GM23248 (cell line): Measurements from ENCODE around the gene CTSE. TPM values are rescaled to one million over a fixed set of nuclear protein-coding genes. Genes with fewer than 3 reads are reported as not detected.

ENCODE experiments used
- DNase-seq: peaks from one replicate; pipeline ENCODE4 v3.0.0-alpha.2; 2015
- H2AFZ ChIP-seq: fragments of 200-600 bp; sonication (generic); 2 replicates; pipeline ENCODE4 v1.6.1; 2016; ENCODE audit warnings: antibody characterized with exemption
- H3F3A ChIP-seq: fragments of 200-600 bp; sonication (generic); 2 replicates; pipeline ENCODE4 v1.6.1; 2016; ENCODE audit warnings: mild to moderate bottlenecking, antibody characterized with exemption, mixed run types; ENCODE audit not compliant: insufficient read depth
- H3K27ac ChIP-seq: fragments of 200-600 bp; sonication (generic); 2 replicates; pipeline ENCODE4 v1.5.1; 2016; ENCODE audit warnings: mild to moderate bottlenecking
- H3K27me3 ChIP-seq: fragments of 200-600 bp; sonication (generic); replicated peaks from 2 replicates; pipeline ENCODE4 v1.6.1; 2016; ENCODE audit warnings: mild to moderate bottlenecking; ENCODE audit not compliant: insufficient read depth
- H3K36me3 ChIP-seq: fragments of 200-600 bp; sonication (generic); 2 replicates; pipeline ENCODE4 v1.6.1; 2016; ENCODE audit warnings: low read depth, mild to moderate bottlenecking
- H3K4me1 ChIP-seq: fragments of 200-600 bp; sonication (generic); 2 replicates; pipeline ENCODE4 v1.6.1; 2016; ENCODE audit warnings: mild to moderate bottlenecking; ENCODE audit not compliant: insufficient read depth
- H3K4me2 ChIP-seq: fragments of 200-600 bp; sonication (generic); one replicate; pipeline ENCODE4 v1.6.1; 2016; ENCODE audit warnings: mild to moderate bottlenecking; ENCODE audit not compliant: unreplicated experiment
- H3K4me3 ChIP-seq: fragments of 200-600 bp; sonication (generic); 2 replicates; pipeline ENCODE4 v1.5.1; 2016; ENCODE audit warnings: mild to moderate bottlenecking
- H3K79me2 ChIP-seq: fragments of 200-600 bp; sonication (generic); 2 replicates; pipeline ENCODE4 v1.6.1; 2016; ENCODE audit warnings: mild to moderate bottlenecking; ENCODE audit not compliant: insufficient read depth
- H3K9ac ChIP-seq: fragments of 200-600 bp; sonication (generic); 2 replicates; pipeline ENCODE4 v1.6.1; 2016; ENCODE audit warnings: mild to moderate bottlenecking
- H3K9me2 ChIP-seq: fragments of 200-600 bp; sonication (generic); 2 replicates; pipeline ENCODE4 v1.6.1; 2016; ENCODE audit warnings: mixed run types, mild to moderate bottlenecking, moderate library complexity; ENCODE audit not compliant: insufficient read depth
- H3K9me3 ChIP-seq: fragments of 200-600 bp; sonication (generic); one replicate; pipeline ENCODE4 v1.6.1; 2017; ENCODE audit warnings: low read depth
- H4K20me1 ChIP-seq: fragments of 200-600 bp; sonication (generic); 2 replicates; pipeline ENCODE4 v1.6.0; 2016; ENCODE audit not compliant: insufficient read depth
- EZH2 ChIP-seq: fragments of 200-600 bp; sonication (generic); IDR thresholded peaks from 2 replicates; pipeline ENCODE4 v1.6.1; 2018; ENCODE audit warnings: antibody characterized with exemption, mild to moderate bottlenecking; ENCODE audit not compliant: insufficient read depth, poor library complexity, severe bottlenecking
- EZH2phosphoT487 ChIP-seq: fragments of 200-600 bp; sonication (generic); IDR thresholded peaks from 2 replicates; pipeline ENCODE4 v1.6.1; 2018; ENCODE audit warnings: antibody characterized with exemption, moderate library complexity, mild to moderate bottlenecking, low read depth; ENCODE audit not compliant: insufficient read depth
- WGBS, 2 experiments: methylation state at CpG; one replicate each; pipeline ENCODE4 v1.1.6; 2015 to 2017; ENCODE audit warnings: low lambda C conversion rate in 2 of 2, low coverage in 1 of 2; ENCODE audit errors: missing lambda C conversion rate in 2 of 2; 5-methylcytosine and 5-hydroxymethylcytosine counted together
- in situ Hi-C: fragments of 300-500 bp; cut with MboI; formaldehyde crosslinking; loops from 2 replicates; pipeline ENCODE4 v1.15.0; 2020
- polyA plus RNA-seq: library from polyadenylated mRNA; unstranded; fragments of >200 nt; fragmentation: Nextera tagmentation; extraction: Ambion mirVana; gene quantifications from 2 replicates; pipeline ENCODE4 v1.2.1, GENCODE V29; 2016
- total RNA-seq: library from RNA; depleted of rRNA; stranded (reverse); fragments of >200 nt; shearing (Covaris generic); gene quantifications from 2 replicates; pipeline ENCODE4 v1.2.3, GENCODE V29; 2014

Gene CTSE
- total and polyA plus RNA-seq, 2 experiments from 2014 or later: not detected

- in situ Hi-C loops: no loop called here
- H3K9me2 ChIP-seq: no peaks in the 10 kb centered on the region
- TF ChIP-seq EZH2phosphoT487 (no peak), EZH2 (no peak)
These were observed 29.3 kb downstream of the CTSE start for GRCh38 chr1:205994346-205994745.

GRCh38 chr1:205993068-205993467 is 30.6 kb downstream of the CTSE start:
- H3K27ac ChIP-seq: no peak overlapping the region
- H3K4me1 ChIP-seq: 0 out of 2 replicates have a peak, but pooled peaks cover 7% of the 10 kb centered on the region
- TF ChIP-seq EZH2phosphoT487: no peak
- TF ChIP-seq EZH2: no peak
- H3K9me2 ChIP-seq: no peaks in the 10 kb centered on the region
- no peak for DNase-seq
- no peak overlapping the region for H3K4me2 ChIP-seq
- H3K9me3 ChIP-seq: no peaks in the 10 kb centered on the region
- peaks cover 6% of the 10 kb centered on the region for H3F3A ChIP-seq
- 0 out of 2 replicates have a peak, but pooled peaks cover 5% of the 10 kb centered on the region for H3K79me2 ChIP-seq
- H3K27me3 ChIP-seq: no peaks in the 10 kb centered on the region
- no peaks in the 10 kb centered on the region for H3K36me3 ChIP-seq
- H2AFZ ChIP-seq: no peak overlapping the region
- 89 to 95% methylated on average over 1 of the region's 1 CpG for WGBS, 2 experiments
- H4K20me1 ChIP-seq: no peaks in the 10 kb centered on the region
- H3K4me3 ChIP-seq: no peak overlapping the region
- H3K9ac ChIP-seq: no peak overlapping the region
- in situ Hi-C loops: no loop called here

More at GRCh38 chr1:205994346-205994745, 29.3 kb downstream of the CTSE start:
- Histone ChIP-seq H4K20me1 (no peaks in the 10 kb centered on the region), H3K27me3 (no peaks in the 10 kb centered on the region), H3K9me3 (no peaks in the 10 kb centered on the region), H3K9ac (no peak overlapping the region), H3K36me3 (no peaks in the 10 kb centered on the region), H2AFZ (no peak overlapping the region), H3K4me1 (0 out of 2 replicates have a peak, but pooled peaks cover 7% of the 10 kb centered on the region), H3F3A (peaks cover 6% of the 10 kb centered on the region), H3K4me2 (no peak overlapping the region), H3K79me2 (peaks cover 18% of the 10 kb centered on the region), H3K27ac (no peak overlapping the region), H3K4me3 (no peak overlapping the region)
- 67% methylated on average over 4 of the region's 4 CpGs for WGBS, 2 experiments
- no peak for DNase-seq

GRCh38 chr1:205992218-205992882 is 31.3 kb downstream of the CTSE start:
- H3K36me3 ChIP-seq: no peaks in the 10 kb centered on the region
- no peaks in the 10 kb centered on the region for H4K20me1 ChIP-seq
- 0 out of 2 replicates have a peak, but pooled peaks cover 4% of the 10 kb centered on the region for H3K79me2 ChIP-seq
- H2AFZ ChIP-seq: no peak overlapping the region
- peaks cover 9% of the 10 kb centered on the region for H3F3A ChIP-seq
- no peak for DNase-seq
- H3K9me3 ChIP-seq: no peaks in the 10 kb centered on the region
- H3K27ac ChIP-seq: no peak overlapping the region
- 0 out of 2 replicates have a peak, but pooled peaks cover 7% of the 10 kb centered on the region for H3K4me1 ChIP-seq
- 97 to 98% methylated on average over 14 of the region's 14 CpGs for WGBS, 2 experiments
- in situ Hi-C loops: no loop called here
- no peak overlapping the region for H3K4me3 ChIP-seq
- no peaks in the 10 kb centered on the region for H3K27me3 ChIP-seq
- H3K9ac ChIP-seq: no peak overlapping the region
- no peaks in the 10 kb centered on the region for H3K9me2 ChIP-seq
- no peak overlapping the region for H3K4me2 ChIP-seq
- TF ChIP-seq EZH2phosphoT487 (no peak), EZH2 (no peak)

- TF ChIP-seq EZH2 (no peak), EZH2phosphoT487 (no peak)
- 83 to 89% methylated on average over 4 of the region's 4 CpGs for WGBS, 2 experiments
- Histone ChIP-seq H3K4me3 (no peak overlapping the region), H3K9me3 (no peaks in the 10 kb centered on the region), H3K27me3 (no peaks in the 10 kb centered on the region), H3K4me1 (0 out of 2 replicates have a peak, but pooled peaks cover 7% of the 10 kb centered on the region), H4K20me1 (no peaks in the 10 kb centered on the region), H3F3A (peaks cover 14% of the 10 kb centered on the region), H3K9me2 (no peaks in the 10 kb centered on the region), H3K27ac (no peak overlapping the region), H3K9ac (no peak overlapping the region), H2AFZ (no peak overlapping the region), H3K4me2 (peak overlapping the region; percentile 54), H3K79me2 (0 out of 2 replicates have a peak, but pooled peaks cover 4% of the 10 kb centered on the region), H3K36me3 (no peaks in the 10 kb centered on the region)
- DNase-seq: peak; percentile 67
- in situ Hi-C loops: no loop called here
These were observed 32.5 kb downstream of the CTSE start for GRCh38 chr1:205991237-205991636.
